ENCODE results near the gene MRPS2. TPM values are rescaled to one million over a fixed set of nuclear protein-coding genes. Genes with fewer than 3 reads are reported as not detected.
A peak's percentile ranks its signal among the peaks of the same experiment; 100 is the strongest.

The MRPS2 gene
- total and polyA plus RNA-seq, 9 of the 15 experiments (the other 6 are each of a cell fraction or from before 2014, with no cell fraction given), result 8.0 to 167 (median 81.3) TPM

GRCh38 chr9:135499326-135500070, 984 bp upstream of the MRPS2 start (continued):
- TF ChIP-seq, protein P1, sequence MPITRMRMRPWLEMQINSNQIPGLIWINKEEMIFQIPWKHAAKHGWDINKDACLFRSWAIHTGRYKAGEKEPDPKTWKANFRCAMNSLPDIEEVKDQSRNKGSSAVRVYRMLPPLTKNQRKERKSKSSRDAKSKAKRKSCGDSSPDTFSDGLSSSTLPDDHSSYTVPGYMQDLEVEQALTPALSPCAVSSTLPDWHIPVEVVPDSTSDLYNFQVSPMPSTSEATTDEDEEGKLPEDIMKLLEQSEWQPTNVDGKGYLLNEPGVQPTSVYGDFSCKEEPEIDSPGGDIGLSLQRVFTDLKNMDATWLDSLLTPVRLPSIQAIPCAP (CRISPR knock-in tag; IDR thresholded peaks at IDR 0.05; ENCODE audit: borderline replicate concordance), result no peak
- TF ChIP-seq NR2C2 (CRISPR knock-in tag; IDR thresholded peaks at IDR 0.05), result no peak
- no peak for TF ChIP-seq NR2C2 (tag; IDR thresholded peaks at IDR 0.05)
- TF ChIP-seq, protein P2, sequence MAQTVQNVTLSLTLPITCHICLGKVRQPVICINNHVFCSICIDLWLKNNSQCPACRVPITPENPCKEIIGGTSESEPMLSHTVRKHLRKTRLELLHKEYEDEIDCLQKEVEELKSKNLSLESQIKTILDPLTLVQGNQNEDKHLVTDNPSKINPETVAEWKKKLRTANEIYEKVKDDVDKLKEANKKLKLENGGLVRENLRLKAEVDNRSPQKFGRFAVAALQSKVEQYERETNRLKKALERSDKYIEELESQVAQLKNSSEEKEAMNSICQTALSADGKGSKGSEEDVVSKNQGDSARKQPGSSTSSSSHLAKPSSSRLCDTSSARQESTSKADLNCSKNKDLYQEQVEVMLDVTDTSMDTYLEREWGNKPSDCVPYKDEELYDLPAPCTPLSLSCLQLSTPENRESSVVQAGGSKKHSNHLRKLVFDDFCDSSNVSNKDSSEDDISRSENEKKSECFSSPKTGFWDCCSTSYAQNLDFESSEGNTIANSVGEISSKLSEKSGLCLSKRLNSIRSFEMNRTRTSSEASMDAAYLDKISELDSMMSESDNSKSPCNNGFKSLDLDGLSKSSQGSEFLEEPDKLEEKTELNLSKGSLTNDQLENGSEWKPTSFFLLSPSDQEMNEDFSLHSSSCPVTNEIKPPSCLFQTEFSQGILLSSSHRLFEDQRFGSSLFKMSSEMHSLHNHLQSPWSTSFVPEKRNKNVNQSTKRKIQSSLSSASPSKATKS (CRISPR knock-in tag; IDR thresholded peaks at IDR 0.05), result no peak
- TF ChIP-seq ZKSCAN1 (IDR thresholded peaks at IDR 0.05; ENCODE audit: low read depth, low read length), result no peak
- no peak for TF ChIP-seq SMAD2 (IDR thresholded peaks at IDR 0.05; ENCODE audit: low read depth, low read length)
- TF ChIP-seq ZFP36 (IDR thresholded peaks at IDR 0.05; ENCODE audit: low read depth, low read length, partially characterized antibody), result no peak
- TF ChIP-seq ZKSCAN3 (CRISPR knock-in tag; IDR thresholded peaks at IDR 0.05), result no peak
- peak; percentile 11; the same call in 1 of the 2 replicates for TF ChIP-seq L3MBTL2 (IDR thresholded peaks at IDR 0.05)
- TF ChIP-seq NR3C1 (CRISPR knock-in tag; IDR thresholded peaks at IDR 0.05), result no peak
- no peak for TF ChIP-seq ZNF766 (CRISPR knock-in tag; conservative IDR thresholded peaks at IDR 0.05)
- TF ChIP-seq KAT8 (IDR thresholded peaks at IDR 0.05; ENCODE audit: low read depth), result no peak
- no peak for TF ChIP-seq DEAF1 (CRISPR knock-in tag; IDR thresholded peaks at IDR 0.05)
- TF ChIP-seq TBL1XR1 (IDR thresholded peaks at IDR 0.05; ENCODE audit: low read length in 2 of 2), result no peak
- TF ChIP-seq, protein P3, sequence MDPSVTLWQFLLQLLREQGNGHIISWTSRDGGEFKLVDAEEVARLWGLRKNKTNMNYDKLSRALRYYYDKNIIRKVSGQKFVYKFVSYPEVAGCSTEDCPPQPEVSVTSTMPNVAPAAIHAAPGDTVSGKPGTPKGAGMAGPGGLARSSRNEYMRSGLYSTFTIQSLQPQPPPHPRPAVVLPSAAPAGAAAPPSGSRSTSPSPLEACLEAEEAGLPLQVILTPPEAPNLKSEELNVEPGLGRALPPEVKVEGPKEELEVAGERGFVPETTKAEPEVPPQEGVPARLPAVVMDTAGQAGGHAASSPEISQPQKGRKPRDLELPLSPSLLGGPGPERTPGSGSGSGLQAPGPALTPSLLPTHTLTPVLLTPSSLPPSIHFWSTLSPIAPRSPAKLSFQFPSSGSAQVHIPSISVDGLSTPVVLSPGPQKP (CRISPR knock-in tag; IDR thresholded peaks at IDR 0.05), result no peak
- TF ChIP-seq NR2C1 (IDR thresholded peaks at IDR 0.05), result no peak
- TF ChIP-seq NR2C1 (tag; IDR thresholded peaks at IDR 0.05), result no peak
- TF ChIP-seq ZSCAN32 (CRISPR knock-in tag; IDR thresholded peaks at IDR 0.05), result no peak
- no peak for TF ChIP-seq KLF16 (IDR thresholded peaks at IDR 0.05)
- no peak for TF ChIP-seq BCOR (IDR thresholded peaks at IDR 0.05)
- TF ChIP-seq CBFB (CRISPR knock-in tag; IDR thresholded peaks at IDR 0.05), result no peak
- no peak for TF ChIP-seq NCOR1 (IDR thresholded peaks at IDR 0.05)
- TF ChIP-seq ZFP30 (CRISPR knock-in tag; IDR thresholded peaks at IDR 0.05; ENCODE audit: borderline replicate concordance), result no peak
- TF ChIP-seq ZNF445 (CRISPR knock-in tag; IDR thresholded peaks at IDR 0.05; ENCODE audit: low read depth), result no peak
- TF ChIP-seq HDAC3 (IDR thresholded peaks at IDR 0.05; ENCODE audit: borderline replicate concordance, partially characterized antibody), result no peak
